ENCODE data around the gene SALL4. TPM values are rescaled to one million over a fixed set of nuclear protein-coding genes. Genes with fewer than 3 reads are reported as not detected.

SALL4 gene
- total RNA-seq, 1 experiment from 2014 or later, result 279 TPM

- H3K4me2 ChIP-seq (ENCODE audit: insufficient read depth, insufficient read length, low read length), result no peak overlapping the region
Observed at GRCh38 chr20:51749674-51750036, 52.7 kb downstream of the SALL4 start.

More at GRCh38 chr20:51749674-51750036, 52.7 kb downstream of the SALL4 start:
- no peaks in the 10 kb centered on the region for H3K9me3 Mint-ChIP-seq
- H3K36me3 Mint-ChIP-seq (ENCODE audit: insufficient read depth in 1 of 3, low read depth in 3 of 3), result peaks cover 0 to 2% (median 0%) of the 10 kb centered on the region in 3 experiments; a peak in 2 of 7 replicates
- H4K5ac ChIP-seq (ENCODE audit: insufficient read length, low read depth, low read length), result no peak overlapping the region
- H2BK12ac ChIP-seq (ENCODE audit: insufficient read length, low read depth, low read length), result no peak overlapping the region
- no peaks in the 10 kb centered on the region for H3K27me3 Mint-ChIP-seq (ENCODE audit: low read depth)
- no peak overlapping the region for H3T11ph ChIP-seq (ENCODE audit: low read length)
- WGBS (ENCODE audit: extremely low coverage, insufficient read length, low lambda C conversion rate), result no CpG with 5 or more reads among the region's 1 CpG
- no peak overlapping the region for H4K8ac ChIP-seq (replicated peaks; ENCODE audit: insufficient read length, low read depth, low read length)
- H3K23ac ChIP-seq (ENCODE audit: insufficient read length, low read depth, low read length), result no peak overlapping the region
- no peak for DNase-seq
- no peak overlapping the region for H2BK5ac ChIP-seq (ENCODE audit: insufficient read length, low read length)
- H2BK20ac ChIP-seq (ENCODE audit: low read depth, low read length, poor library complexity, severe bottlenecking), result no peak overlapping the region
- no peaks in the 10 kb centered on the region for H3K79me2 ChIP-seq (ENCODE audit: insufficient read depth, low read length)
- H3K18ac ChIP-seq (ENCODE audit: insufficient read length, low read depth, low read length), result no peak overlapping the region
- no peak overlapping the region for H2AFZ ChIP-seq (ENCODE audit: low read length)
- no peak overlapping the region for H3K27ac Mint-ChIP-seq
- H4K91ac ChIP-seq (ENCODE audit: insufficient read length, low read depth, low read length), result no peak overlapping the region
- no peaks in the 10 kb centered on the region for H3K27me3 ChIP-seq (ENCODE audit: insufficient read depth, low read length)
- no peak overlapping the region for H3K56ac ChIP-seq (ENCODE audit: insufficient read length, low read depth, low read length)
- H3K9me3 ChIP-seq (ENCODE audit: control insufficient read depth, low read depth, low read length), result no peaks in the 10 kb centered on the region
- no peak overlapping the region for H2BK120ac ChIP-seq (ENCODE audit: low read depth, low read length, poor library complexity, severe bottlenecking)
- H3K4me1 Mint-ChIP-seq, result peaks cover 12 to 15% of the 10 kb centered on the region in 2 experiments
- TF ChIP-seq CTCF (conservative IDR thresholded peaks at IDR 0.05), result no peak
- no peak overlapping the region for H3K9ac ChIP-seq (ENCODE audit: extremely low read depth, insufficient read length, low read length)
- H3K27ac ChIP-seq (ENCODE audit: insufficient read length, low read depth, low read length), result no peak overlapping the region
- H3K79me1 ChIP-seq (ENCODE audit: insufficient read depth, low read depth, low read length, poor library complexity, severe bottlenecking), result no peaks in the 10 kb centered on the region
- no peaks in the 10 kb centered on the region for H4K20me1 ChIP-seq (ENCODE audit: control insufficient read depth, insufficient read depth, insufficient read length)
- H2BK15ac ChIP-seq (ENCODE audit: low read depth, low read length), result no peak overlapping the region
- no peak overlapping the region for H3K14ac ChIP-seq (ENCODE audit: insufficient read depth, low read length)
- no peaks in the 10 kb centered on the region for H3K23me2 ChIP-seq (ENCODE audit: insufficient read length, low read depth, low read length, poor library complexity, severe bottlenecking)
- no peaks in the 10 kb centered on the region for H3K4me1 ChIP-seq (ENCODE audit: insufficient read depth, low read length)
- H3K4ac ChIP-seq (ENCODE audit: low read depth, low read length), result no peak overlapping the region
- no peak overlapping the region for H3K4me3 Mint-ChIP-seq
- no peak overlapping the region for H2AK5ac ChIP-seq (ENCODE audit: insufficient read length, low read length)
